Natural killer cell (primary cell): ENCODE results near the gene LARGE1. TPM values are rescaled to one million over a fixed set of nuclear protein-coding genes. Genes with fewer than 3 reads are reported as not detected.

ENCODE experiments used
- ATAC-seq, 3 donors: fragments of 150-1000 bp in 2 of 3; fragments of 200-7000 bp in 1 of 3; cut with Tn5 transposase; 1 replicate in 1 of 3; 2 replicates in 2 of 3; pipeline ENCODE4 v1.10.0; 2021; ENCODE audit warnings: mild to moderate bottlenecking in 2 of 3, moderate library complexity in 2 of 3
- DNase-seq, 2 donors: peaks; one replicate each; pipeline versions ENCODE4 v3.0.0 to v3.0.0-alpha.2; 2013 to 2021; ENCODE audit warnings: mixed read lengths in 1 of 2
- H3K27ac ChIP-seq: one replicate; pipeline ENCODE4 v1.5.1; 2013; ENCODE audit warnings: mild to moderate bottlenecking, low read length
- H3K27me3 ChIP-seq: one replicate; pipeline ENCODE4 v1.6.1; 2013; ENCODE audit warnings: low read length; ENCODE audit not compliant: control insufficient read depth, insufficient read depth
- H3K36me3 ChIP-seq: one replicate; pipeline ENCODE4 v1.6.1; 2013; ENCODE audit warnings: low read length; ENCODE audit not compliant: control insufficient read depth, insufficient read depth
- H3K4me1 ChIP-seq: one replicate; pipeline ENCODE4 v1.6.1; 2013; ENCODE audit warnings: low read length; ENCODE audit not compliant: control insufficient read depth, insufficient read depth
- H3K4me3 ChIP-seq: one replicate; pipeline ENCODE4 v1.5.1; 2013; ENCODE audit warnings: low read length
- H3K9me3 ChIP-seq: one replicate; pipeline ENCODE4 v1.6.1; 2013; ENCODE audit warnings: low read length; ENCODE audit not compliant: control insufficient read depth, insufficient read depth
- H3K27ac Mint-ChIP-seq, 2 donors: one replicate each; pipeline ENCODE4 v1.8.0; 2022; ENCODE audit warnings: mild to moderate bottlenecking in 2 of 2, mixed read lengths in 2 of 2, moderate library complexity in 1 of 2
- H3K27me3 Mint-ChIP-seq, 2 donors: one replicate each; pipeline ENCODE4 v1.8.0; 2022; ENCODE audit warnings: low read depth in 2 of 2, mixed read lengths in 2 of 2
- H3K36me3 Mint-ChIP-seq: one replicate; pipeline ENCODE4 v1.8.0; 2022; ENCODE audit warnings: mixed read lengths
- H3K4me1 Mint-ChIP-seq, 2 donors: one replicate each; pipeline ENCODE4 v1.8.0; 2022; ENCODE audit warnings: mixed read lengths in 2 of 2
- H3K4me3 Mint-ChIP-seq: one replicate; pipeline ENCODE4 v1.8.0; 2022; ENCODE audit warnings: mild to moderate bottlenecking, moderate library complexity, mixed read lengths
- H3K9me3 Mint-ChIP-seq, 2 donors: one replicate each; pipeline ENCODE4 v1.8.0; 2022; ENCODE audit warnings: mixed read lengths in 2 of 2
- CTCF ChIP-seq: fragments of 200-600 bp; IDR thresholded peaks from one replicate; pipeline ENCODE4 v1.8.0; 2022; ENCODE audit warnings: antibody characterized with exemption
- WGBS: methylation state at CpG from one replicate; pipeline ENCODE4 v1.1.7; 2013; ENCODE audit warnings: missing lambda C conversion rate; ENCODE audit not compliant: insufficient coverage; 5-methylcytosine and 5-hydroxymethylcytosine counted together
- intact Hi-C: fragments of 100-400 bp; cut with micrococcal nuclease; formaldehyde crosslinking; loops from one replicate; pipeline ENCODE4 v1.14.2; 2022
- total RNA-seq, 4 donors: library from RNA; stranded (reverse); fragments of 120-200 nt in 1 of 4; gene quantifications; one replicate each; pipeline versions ENCODE4 v1.2.3 to v1.2.4, GENCODE V29; 2013 to 2022

The LARGE1 gene
- total RNA-seq, 3 donors from 2014 or later (not counting 1 experiment from before 2014, with no cell fraction given), result 2.6 to 11.6 (median 4.1) TPM

- Histone ChIP-seq H3K27me3 (no peaks in the 10 kb centered on the region), H3K9me3 (no peaks in the 10 kb centered on the region), H3K4me3 (no peak overlapping the region), H3K4me1 (no peaks in the 10 kb centered on the region), H3K36me3 (no peaks in the 10 kb centered on the region), H3K27ac (no peak overlapping the region)
- no peak overlapping the region for H3K4me3 Mint-ChIP-seq
- ATAC-seq (no peak), DNase-seq (no peak)
- H3K27me3 Mint-ChIP-seq, result peaks cover 2 to 9% of the 10 kb centered on the region in 2 donors
- H3K9me3 Mint-ChIP-seq, result no peaks in the 10 kb centered on the region
- H3K36me3 Mint-ChIP-seq, result no peaks in the 10 kb centered on the region
- no peaks in the 10 kb centered on the region for H3K4me1 Mint-ChIP-seq
- WGBS, result 86% methylated on average over 7 of the region's 7 CpGs
- no peak overlapping the region for H3K27ac Mint-ChIP-seq
- no peak for TF ChIP-seq CTCF
- intact Hi-C loops, result no loop called here
Measured at GRCh38 chr22:33504941-33505625, 415.2 kb downstream of the LARGE1 start.

- no peaks in the 10 kb centered on the region for H3K27me3 ChIP-seq
- H3K4me3 Mint-ChIP-seq, result no peak overlapping the region
- ATAC-seq, result no peak
- H3K9me3 Mint-ChIP-seq, result no peaks in the 10 kb centered on the region
- peaks cover 12% of the 10 kb centered on the region in 2 donors for H3K4me1 Mint-ChIP-seq
- no peaks in the 10 kb centered on the region for H3K36me3 Mint-ChIP-seq
- H3K27ac Mint-ChIP-seq, result no peak overlapping the region
- intact Hi-C loops, result no loop called here
- H3K4me1 ChIP-seq, result peaks cover 14% of the 10 kb centered on the region
- no peaks in the 10 kb centered on the region for H3K9me3 ChIP-seq
- 98% methylated on average over 5 of the region's 5 CpGs for WGBS
- peaks cover 0 to 2% of the 10 kb centered on the region in 2 donors for H3K27me3 Mint-ChIP-seq
- no peak overlapping the region for H3K4me3 ChIP-seq
- H3K36me3 ChIP-seq, result no peaks in the 10 kb centered on the region
- no peak for TF ChIP-seq CTCF
- H3K27ac ChIP-seq, result no peak overlapping the region
- no peak for DNase-seq
Measured at GRCh38 chr22:33496112-33496511, 424.2 kb downstream of the LARGE1 start.

- 82% methylated on average over 4 of the region's 4 CpGs for whole genome bisulfite sequencing
- intact Hi-C loops, result no loop called here
Measured at GRCh38 chr22:33493476-33494205, 426.6 kb downstream of the LARGE1 start.

More at GRCh38 chr22:33493476-33494205, 426.6 kb downstream of the LARGE1 start:
- Histone ChIP-seq H3K4me1 (peaks cover 14% of the 10 kb centered on the region), H3K9me3 (no peaks in the 10 kb centered on the region), H3K27ac (no peak overlapping the region), H3K27me3 (no peaks in the 10 kb centered on the region), H3K36me3 (no peaks in the 10 kb centered on the region), H3K4me3 (no peak overlapping the region)
- H3K4me3 Mint-ChIP-seq, result no peak overlapping the region
- no peak for DNase-seq
- H3K36me3 Mint-ChIP-seq, result no peaks in the 10 kb centered on the region
- no peaks in the 10 kb centered on the region for H3K27me3 Mint-ChIP-seq
- no peak for ATAC-seq
- no peak overlapping the region for H3K27ac Mint-ChIP-seq
- no peak for TF ChIP-seq CTCF
- peaks cover 12% of the 10 kb centered on the region in 2 donors for H3K4me1 Mint-ChIP-seq
- no peaks in the 10 kb centered on the region for H3K9me3 Mint-ChIP-seq
